PC-3 (cell line): ENCODE measurements around the gene BPI. TPM values are rescaled to one million over a fixed set of nuclear protein-coding genes. Genes with fewer than 3 reads are reported as not detected.

Source experiments
- ATAC-seq: fragments of 200-7000 bp; cut with Tn5 transposase; 2 replicates; pipeline ENCODE4 v1.9.1; 2020; ENCODE audit warnings: mild to moderate bottlenecking, moderate library complexity
- BruUV-seq: library from RNA; stranded (reverse); fragments of 400-500 nt; replicated peaks from 2 replicates; lab custom pipeline; 2021; lab: Mats Ljungman, UMichigan
- CTCF ChIA-PET: fragments of 300-600 bp; sonication (Branson Sonifier 250); formaldehyde crosslinking; loops from one replicate; lab custom pipeline; 2022; ENCODE audit warnings: antibody characterized with exemption; lab: Charles Lee
- POLR2A ChIA-PET: fragments of 300-600 bp; sonication (Branson Sonifier 250); formaldehyde crosslinking; loops from one replicate; lab custom pipeline; 2022; ENCODE audit warnings: antibody characterized with exemption; ENCODE audit not compliant: unreplicated experiment; lab: Charles Lee
- DNase-seq: peaks from one replicate; pipeline ENCODE4 v3.0.0-alpha.2; 2015
- H2AFZ ChIP-seq: fragments of 300-600 bp; sonication (generic); 2 replicates; pipeline ENCODE4 v1.6.0; 2016; ENCODE audit warnings: antibody characterized with exemption, low read length
- H3F3A ChIP-seq: fragments of 300-600 bp; sonication (generic); one replicate; pipeline ENCODE4 v1.6.0; 2017; ENCODE audit warnings: antibody characterized with exemption, low read length, control low read depth, mild to moderate bottlenecking; ENCODE audit not compliant: unreplicated experiment
- H3K27ac ChIP-seq: fragments of 300-600 bp; sonication (generic); 2 replicates; pipeline ENCODE4 v1.5.1; 2016; ENCODE audit warnings: mild to moderate bottlenecking, low read length
- H3K27me3 ChIP-seq: fragments of 300-600 bp; sonication (generic); 2 replicates; pipeline ENCODE4 v1.6.1; 2016; ENCODE audit warnings: low read length, mixed read lengths
- H3K36me3 ChIP-seq: fragments of 300-600 bp; sonication (generic); 2 replicates; pipeline ENCODE4 v1.6.1; 2016; ENCODE audit warnings: low read depth, mixed run types, low read length, mixed read lengths
- H3K4me1 ChIP-seq: fragments of 300-600 bp; sonication (generic); 2 replicates; pipeline ENCODE4 v1.5.1; 2016; ENCODE audit warnings: low read length; ENCODE audit not compliant: insufficient read depth
- H3K4me2 ChIP-seq: fragments of 300-600 bp; sonication (generic); 2 replicates; pipeline ENCODE4 v1.6.0; 2016; ENCODE audit warnings: low read length
- H3K4me3 ChIP-seq: fragments of 300-600 bp; sonication (generic); 2 replicates; pipeline ENCODE4 v1.5.1; 2016; ENCODE audit warnings: mild to moderate bottlenecking, low read length, mixed read lengths
- H3K79me2 ChIP-seq: fragments of 300-600 bp; sonication (generic); 2 replicates; pipeline ENCODE4 v1.6.1; 2017; ENCODE audit warnings: low read length, mixed read lengths
- H3K9ac ChIP-seq: fragments of 300-600 bp; sonication (generic); 2 replicates; pipeline ENCODE4 v1.6.0; 2016; ENCODE audit warnings: mild to moderate bottlenecking, low read length
- H3K9me2 ChIP-seq: fragments of 300-600 bp; sonication (generic); replicated peaks from 2 replicates; pipeline ENCODE4 v1.6.1; 2016; ENCODE audit warnings: mixed run types, low read length, mixed read lengths
- H3K9me3 ChIP-seq: fragments of 300-600 bp; sonication (generic); 2 replicates; pipeline ENCODE4 v1.6.1; 2016; ENCODE audit warnings: low read length, mixed read lengths
- H4K20me1 ChIP-seq: fragments of 300-600 bp; sonication (generic); 2 replicates; pipeline ENCODE4 v1.6.1; 2016; ENCODE audit warnings: low read length, mixed read lengths
- CTCF ChIP-seq: fragments of 300-600 bp; sonication (generic); conservative IDR thresholded peaks from 2 replicates; pipeline ENCODE4 v1.5.1; 2017; ENCODE audit warnings: antibody characterized with exemption, low read depth, mild to moderate bottlenecking, low read length
- EZH2 ChIP-seq: fragments of 300-600 bp; sonication (generic); IDR thresholded peaks from one replicate; pipeline ENCODE4 v1.6.1; 2017; ENCODE audit warnings: antibody characterized with exemption, mild to moderate bottlenecking, low read length; ENCODE audit not compliant: unreplicated experiment
- EZH2phosphoT487 ChIP-seq: fragments of 300-600 bp; sonication (generic); IDR thresholded peaks from 2 replicates; pipeline ENCODE4 v1.6.1; 2018; ENCODE audit warnings: mild to moderate bottlenecking, antibody characterized with exemption, low read length, borderline replicate concordance
- intact Hi-C: fragments of 100-400 bp; cut with micrococcal nuclease; formaldehyde crosslinking; loops from 2 replicates; pipeline ENCODE4 v1.9.0; 2023
- total RNA-seq: library from RNA; depleted of rRNA; stranded (reverse); fragments of >200 nt; gene quantifications from 2 replicates; pipeline ENCODE4 v1.2.3, GENCODE V29; 2014

BPI gene
- total RNA-seq, 1 experiment from 2014 or later, result not detected

- Histone ChIP-seq H4K20me1 (no peaks in the 10 kb centered on the region), H3K9me2 (no peaks in the 10 kb centered on the region), H3F3A (no peaks in the 10 kb centered on the region), H3K36me3 (no peaks in the 10 kb centered on the region), H2AFZ (no peak overlapping the region), H3K4me3 (no peak overlapping the region), H3K27me3 (no peaks in the 10 kb centered on the region), H3K4me1 (0 out of 2 replicates have a peak, but pooled peaks cover 3% of the 10 kb centered on the region), H3K9ac (no peak overlapping the region), H3K4me2 (no peak overlapping the region), H3K27ac (no peak overlapping the region), H3K9me3 (no peaks in the 10 kb centered on the region), H3K79me2 (no peaks in the 10 kb centered on the region)
- CTCF ChIA-PET, result no interaction called here
- intact Hi-C loops, result no loop called here
- no peak for DNase-seq
- POLR2A ChIA-PET, result no interaction called here
- no TSS peak for BruUV-seq
- TF ChIP-seq EZH2 (no peak), CTCF (no peak), EZH2phosphoT487 (no peak)
- no peak for ATAC-seq
Observed at GRCh38 chr20:38330638-38331037, 26.7 kb downstream of the BPI start.

- POLR2A ChIA-PET, result no interaction called here
- BruUV-seq, result no TSS peak
- H3K4me1 ChIP-seq, result 0 out of 2 replicates have a peak, but pooled peaks cover under 1% of the 10 kb centered on the region
Observed at GRCh38 chr20:38331245-38331644, 27.3 kb downstream of the BPI start.

More at GRCh38 chr20:38331245-38331644, 27.3 kb downstream of the BPI start:
- Histone ChIP-seq H3K36me3 (no peaks in the 10 kb centered on the region), H3K9me2 (no peaks in the 10 kb centered on the region), H3K4me2 (no peak overlapping the region), H4K20me1 (no peaks in the 10 kb centered on the region), H3F3A (no peaks in the 10 kb centered on the region), H3K4me3 (no peak overlapping the region), H3K79me2 (no peaks in the 10 kb centered on the region), H2AFZ (no peak overlapping the region), H3K9me3 (no peaks in the 10 kb centered on the region), H3K27me3 (no peaks in the 10 kb centered on the region), H3K27ac (no peak overlapping the region), H3K9ac (no peak overlapping the region)
- ATAC-seq, result no peak
- TF ChIP-seq EZH2 (no peak), EZH2phosphoT487 (no peak), CTCF (no peak)
- intact Hi-C loops, result no loop called here
- no peak for DNase-seq
- CTCF ChIA-PET, result interaction anchor here (0.9 kb wide), 1 partner anchor 9 kb away, joined by 13 read pairs; no protein-coding TSS in a partner anchor
